H1 (cell line): ENCODE measurements around the gene GATA1.

Source experiments
- BACH1 ChIP-seq: IDR thresholded peaks from 2 replicates; pipeline ENCODE4 v1.6.1; 2012; ENCODE audit warnings: low read length, improper control_type of control experiment
- CTCF ChIP-seq, 3 experiments: IDR thresholded peaks; 1 replicate in 2 of 3; 2 replicates in 1 of 3; pipeline versions ENCODE4 v1.5.1 to v1.6.1; 2011; ENCODE audit warnings: low read length in 3 of 3, mild to moderate bottlenecking in 3 of 3, inconsistent platforms in 2 of 3, low read depth in 1 of 3, moderate library complexity in 1 of 3; ENCODE audit not compliant: insufficient read depth in 1 of 3; ENCODE audit errors: control extremely low read depth in 1 of 3
- E2F6 ChIP-seq: IDR thresholded peaks from 2 replicates; pipeline ENCODE4 v1.6.1; 2012; ENCODE audit warnings: inconsistent platforms
- EZH2 ChIP-seq: fragments of 200-600 bp; sonication (generic); IDR thresholded peaks from 2 replicates; pipeline ENCODE4 v1.7.1; 2012; ENCODE audit warnings: low read depth, mild to moderate bottlenecking, moderate library complexity, low read length, inconsistent platforms; ENCODE audit not compliant: severe bottlenecking
- KDM1A ChIP-seq: fragments of 200-600, 300-600 bp; sonication (generic); IDR thresholded peaks from 2 replicates; pipeline ENCODE4 v1.7.1; 2016; ENCODE audit warnings: mild to moderate bottlenecking, low read length, borderline replicate concordance
- SP2 ChIP-seq: IDR thresholded peaks from 2 replicates; pipeline ENCODE4 v1.6.1; 2012; ENCODE audit warnings: mild to moderate bottlenecking, low read length, inconsistent platforms
- ZNF274 ChIP-seq: IDR thresholded peaks from 2 replicates; pipeline ENCODE4 v1.7.0; 2012; ENCODE audit warnings: low read length, borderline replicate concordance; ENCODE audit errors: extremely low read depth

GRCh38 chrX:48798318-48798717 is 11.9 kb downstream of the GATA1 start:
- no peak for TF ChIP-seq EZH2
- no peak for TF ChIP-seq KDM1A
- no peak for TF ChIP-seq E2F6
- no peak for TF ChIP-seq SP2
- TF ChIP-seq BACH1: no peak
- no peak for TF ChIP-seq CTCF (IDR thresholded peaks at IDR 0.05; ENCODE audit: control extremely low read depth in 1 of 3, insufficient read depth in 1 of 3, low read depth in 1 of 3, low read length in 3 of 3)
- no peak for TF ChIP-seq ZNF274
